ENCODE measurements around the gene GPX4.

GPX4 gene

DNA sequence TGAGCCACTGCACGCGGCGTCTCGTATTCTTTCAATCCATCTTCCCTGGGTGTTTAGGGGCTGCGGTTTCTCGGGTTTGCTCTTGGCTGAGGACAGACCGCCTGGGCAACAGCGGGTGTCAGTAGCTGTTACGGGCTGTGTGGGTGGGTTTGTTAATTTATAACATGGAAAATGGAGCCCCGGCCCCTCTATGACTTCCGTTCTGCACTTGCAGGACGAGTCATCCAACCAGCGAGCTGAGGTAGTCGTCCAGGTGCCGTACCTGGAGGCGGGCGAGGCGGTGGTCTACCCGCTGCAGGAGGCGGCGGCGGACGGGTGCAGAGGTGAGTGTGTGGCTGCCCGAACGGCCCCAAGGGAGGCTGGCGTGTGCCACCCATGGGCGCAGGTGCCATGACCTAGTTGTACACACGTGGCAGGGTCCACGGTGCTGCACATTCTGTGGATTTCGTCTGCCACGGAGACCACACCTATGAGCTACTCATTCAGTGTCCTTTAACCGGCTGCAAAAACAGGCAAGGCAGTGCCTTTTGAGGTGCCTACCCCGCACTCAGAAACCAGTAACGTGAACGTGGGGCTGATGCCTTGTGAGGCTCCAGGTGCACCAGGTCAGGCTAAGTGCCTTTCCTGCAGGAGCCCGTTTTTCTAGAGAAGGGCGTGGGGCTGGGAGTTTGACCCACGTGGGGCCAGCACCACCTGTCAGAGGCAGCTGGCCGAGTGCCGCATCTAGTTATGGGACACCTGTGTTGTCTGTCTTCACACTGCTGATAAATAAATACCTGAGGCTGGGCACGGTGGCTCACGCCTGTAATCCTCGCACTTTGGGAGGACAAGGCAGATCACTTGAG lies 19.5 kb upstream of the GPX4 start:
- DNase-seq (ENCODE audit: low spot score) = no peak

DNA sequence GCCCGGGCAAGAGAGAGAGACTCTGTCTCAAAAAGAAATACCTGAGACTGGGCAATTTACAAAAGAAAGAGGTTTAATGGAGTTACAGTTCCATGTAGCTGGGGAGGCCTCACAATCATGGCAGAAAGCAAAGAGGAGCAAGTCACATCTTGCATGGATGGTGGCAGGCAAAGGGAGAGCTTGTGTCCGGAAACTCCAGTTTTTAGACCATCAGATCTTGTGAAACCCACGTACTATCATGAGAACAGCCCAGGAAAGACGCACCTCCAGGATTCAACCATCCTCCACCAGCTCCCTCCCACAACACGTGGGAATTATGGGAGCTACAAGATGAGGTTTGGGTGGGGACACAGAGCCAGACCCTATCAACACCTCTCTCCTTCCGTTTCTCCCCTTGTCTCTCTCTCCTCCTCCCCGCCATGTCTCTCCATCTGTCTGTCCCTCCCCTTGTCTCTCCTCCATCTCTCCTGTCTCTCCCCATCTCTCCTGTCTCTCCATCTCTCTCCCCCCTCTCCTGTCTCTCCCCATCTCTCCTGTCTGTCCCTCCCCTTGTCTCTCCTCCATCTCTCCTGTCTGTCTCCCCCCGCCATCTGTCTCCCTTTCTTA lies 18.6 kb upstream of the GPX4 start:
- no peak for DNase-seq (ENCODE audit: low spot score)

DNA sequence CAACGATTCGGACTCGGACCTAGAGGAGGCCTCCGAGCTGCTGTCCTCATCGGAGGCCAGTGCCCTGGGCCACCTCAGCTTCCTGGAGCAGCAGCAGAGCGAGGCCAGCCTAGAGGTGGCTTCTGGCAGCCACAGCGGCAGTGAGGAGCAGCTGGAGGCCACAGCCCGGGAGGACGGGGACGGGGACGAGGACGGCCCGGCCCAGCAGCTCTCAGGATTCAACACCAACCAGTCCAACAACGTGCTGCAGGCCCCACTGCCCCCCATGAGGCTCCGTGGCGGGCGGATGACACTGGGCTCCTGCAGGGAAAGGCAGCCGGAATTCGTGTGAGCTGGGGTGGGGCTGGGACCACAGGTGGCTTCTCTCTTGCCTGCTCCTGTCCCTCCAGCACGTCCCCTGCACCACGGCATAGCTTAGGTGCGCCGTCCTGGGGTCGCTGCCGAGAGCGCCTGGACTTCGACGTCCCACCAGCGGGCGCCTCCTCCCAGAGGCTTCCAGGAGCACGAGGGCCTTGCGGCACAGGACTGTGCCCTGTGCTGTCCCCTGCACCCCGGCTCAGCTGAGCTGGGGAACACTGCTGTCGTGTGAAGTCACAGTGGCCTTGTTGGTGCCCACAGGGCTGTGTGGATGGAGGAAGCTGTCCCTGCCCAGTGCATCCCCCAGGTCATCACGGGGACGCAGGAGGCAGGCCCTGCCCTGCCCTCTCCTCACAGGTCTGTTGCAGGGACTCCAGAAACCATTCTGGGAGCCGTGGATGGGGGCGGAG lies 17.9 kb upstream of the GPX4 start:
- no peak for DNase-seq (ENCODE audit: low spot score)

DNA sequence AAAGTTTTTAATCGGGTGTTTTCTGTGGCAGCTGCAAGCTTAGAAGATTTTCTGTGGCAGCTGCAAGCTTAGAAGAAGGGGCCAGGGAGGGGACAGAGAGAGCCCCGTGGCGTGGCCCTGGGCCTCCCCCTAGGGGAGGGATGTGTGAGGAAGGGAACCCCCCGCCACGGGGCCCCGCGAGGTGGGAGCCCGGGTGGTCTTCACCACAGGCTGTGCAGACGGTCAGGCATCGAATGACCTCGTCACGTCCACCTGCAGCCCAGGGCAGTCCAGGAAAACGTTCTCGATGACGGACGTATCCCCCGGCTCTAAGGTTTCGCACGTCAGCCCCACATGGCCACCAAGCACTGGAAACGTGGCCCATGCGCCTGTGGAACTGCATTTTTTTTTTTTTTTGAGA lies 17.2 kb upstream of the GPX4 start:
- DNase-seq (ENCODE audit: low spot score) = no peak

DNA sequence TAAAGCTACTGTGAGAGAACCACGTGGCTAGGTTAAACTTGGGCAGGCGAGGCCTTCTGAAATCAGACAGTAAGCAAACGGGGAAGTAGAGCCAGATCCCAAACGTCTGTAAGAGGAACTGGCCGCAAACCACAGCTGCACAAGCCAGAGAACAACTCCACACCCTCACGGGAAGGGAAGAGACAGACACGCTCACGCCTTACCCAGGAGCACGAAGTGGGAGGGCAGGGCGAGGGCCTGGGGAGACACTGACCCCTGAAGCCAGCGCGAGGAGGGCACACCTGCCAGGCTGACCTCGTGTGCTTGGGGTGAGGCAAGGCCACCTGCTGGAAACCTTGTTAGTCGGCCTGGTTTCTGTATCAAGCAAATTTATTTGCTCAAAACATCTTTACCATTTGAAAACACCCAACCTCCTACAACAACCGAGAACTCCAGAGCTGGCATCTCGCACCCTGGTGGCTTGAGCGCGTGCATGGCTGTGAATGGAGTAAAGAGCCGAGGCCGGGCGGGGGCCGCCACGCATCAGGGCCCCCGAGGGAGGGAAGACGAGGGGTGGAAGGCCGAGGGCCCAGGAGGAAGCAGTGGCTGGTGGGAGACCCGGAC lies 15.9 kb upstream of the GPX4 start:
- DNase-seq (ENCODE audit: low spot score) = no peak

DNA sequence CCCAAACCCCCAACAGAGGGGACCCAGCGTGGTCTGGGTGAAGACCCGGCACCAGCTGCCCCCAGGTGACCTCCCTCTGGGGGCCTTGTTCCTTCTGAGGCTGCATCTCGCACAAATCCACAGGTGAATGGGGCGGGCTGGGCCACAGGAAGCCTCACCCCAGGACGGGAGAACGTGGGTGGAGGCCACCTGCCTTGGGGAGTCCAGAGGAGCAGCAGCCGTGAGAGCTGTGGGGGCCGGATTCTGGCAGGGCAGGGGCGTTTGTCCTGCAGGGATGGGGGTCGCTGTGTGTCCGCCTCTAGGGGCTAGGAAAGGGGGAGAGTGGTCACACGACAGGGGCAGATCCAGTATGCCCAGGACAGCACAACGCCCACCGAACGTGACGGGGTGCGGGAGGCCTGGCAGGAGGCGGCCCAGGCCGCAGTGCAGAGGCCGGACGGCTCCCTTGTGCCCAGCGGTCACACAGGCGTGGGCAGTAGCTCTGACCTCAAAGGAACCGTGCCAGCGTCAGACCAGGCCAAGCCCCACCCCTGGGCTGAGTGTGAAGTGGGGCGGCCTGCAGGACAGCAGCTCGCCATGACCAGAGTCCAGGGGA lies 15.3 kb upstream of the GPX4 start:
- no peak for DNase-seq (ENCODE audit: low spot score)

DNA sequence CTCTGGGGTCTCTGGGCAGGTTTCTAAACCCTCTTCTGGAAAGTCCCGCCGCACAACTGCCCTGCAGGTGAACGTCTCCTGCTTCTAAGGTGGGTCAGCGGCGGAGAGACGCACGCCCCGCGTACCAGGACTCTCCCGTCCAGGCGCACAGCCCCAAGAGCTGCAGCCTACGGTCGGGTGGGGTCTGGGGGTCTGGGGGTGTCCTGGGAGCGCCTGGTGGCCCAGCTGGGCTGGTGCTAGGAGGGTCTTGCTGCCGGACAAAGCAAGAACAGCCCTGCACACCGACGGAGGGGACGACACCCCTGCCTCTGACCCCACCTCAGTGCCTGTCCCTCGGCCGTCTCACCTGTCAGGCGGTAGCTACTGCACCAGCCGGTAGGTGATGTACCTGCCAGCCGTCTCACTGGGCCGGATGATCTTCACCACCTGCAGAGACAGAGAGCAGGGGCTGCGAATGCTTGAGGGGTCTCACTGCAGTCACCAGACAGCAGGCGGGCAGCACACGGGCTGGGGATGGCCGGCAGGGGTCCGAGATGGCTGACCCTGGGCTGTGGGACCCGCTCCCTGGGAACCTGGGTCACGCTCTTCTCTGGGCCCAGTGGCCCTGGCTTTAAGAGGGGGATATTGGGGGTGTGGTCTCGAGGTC lies 14.5 kb upstream of the GPX4 start:
- DNase-seq (ENCODE audit: low spot score) = no peak

DNA sequence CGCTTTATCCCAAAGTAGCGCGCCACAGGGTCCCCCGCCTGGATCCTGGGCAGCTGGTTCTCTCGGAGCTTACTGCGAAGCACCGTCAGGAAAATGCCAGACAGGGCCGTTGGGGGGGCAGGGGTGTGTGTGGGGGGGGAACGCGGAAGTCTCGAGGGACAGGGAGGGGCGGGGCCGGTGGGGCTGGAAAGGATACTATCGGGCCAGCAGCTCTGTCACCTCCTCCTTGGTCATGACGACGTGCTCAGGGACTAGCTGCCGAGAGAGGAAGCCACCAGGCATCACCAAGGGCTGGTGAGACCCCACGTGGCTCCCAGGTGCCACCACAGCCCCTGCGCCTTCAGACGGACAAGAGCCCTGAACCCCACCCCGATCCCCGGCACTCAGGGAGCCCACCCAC lies 13.9 kb upstream of the GPX4 start:
- no peak for DNase-seq (ENCODE audit: low spot score)

DNA sequence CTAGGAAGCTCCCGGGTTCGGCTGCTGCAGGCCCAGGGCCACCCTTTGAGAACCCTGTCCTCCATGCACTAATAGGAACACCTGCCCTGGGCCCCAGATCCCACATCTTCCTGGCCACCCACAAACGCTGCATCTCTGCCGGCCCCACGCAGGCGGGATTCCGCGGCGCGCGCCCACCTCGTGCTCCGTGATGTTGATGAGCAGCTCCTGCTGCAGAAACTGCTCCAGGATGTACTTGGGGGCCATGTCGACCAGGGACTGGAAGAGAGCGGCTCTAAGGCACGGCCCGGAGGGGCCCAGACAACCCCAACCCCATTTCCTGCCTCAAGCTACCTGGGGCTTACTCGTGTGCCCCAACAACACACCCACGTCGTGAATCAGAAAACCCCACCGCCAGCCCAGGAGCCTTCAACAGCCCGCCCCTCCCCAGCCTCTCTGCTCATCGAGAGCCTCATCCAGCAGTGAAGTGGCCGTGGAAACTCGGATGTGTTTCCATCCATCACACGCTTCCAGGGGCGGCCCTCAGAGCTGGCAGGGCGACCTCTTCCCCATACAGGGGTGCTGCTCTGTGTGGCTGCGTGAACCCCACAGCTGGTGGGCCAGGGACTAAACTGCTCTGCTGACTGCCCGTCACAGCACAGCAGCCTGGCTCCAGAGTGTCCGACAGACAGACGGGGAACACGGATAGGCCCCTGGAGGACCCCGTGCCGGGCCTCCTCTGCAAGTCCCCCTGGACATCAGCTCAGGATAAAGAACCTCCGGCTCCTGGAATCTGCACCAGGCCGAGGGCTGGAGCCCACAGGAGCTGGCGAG lies 12.9 kb upstream of the GPX4 start:
- DNase-seq (ENCODE audit: low spot score) = no peak

DNA sequence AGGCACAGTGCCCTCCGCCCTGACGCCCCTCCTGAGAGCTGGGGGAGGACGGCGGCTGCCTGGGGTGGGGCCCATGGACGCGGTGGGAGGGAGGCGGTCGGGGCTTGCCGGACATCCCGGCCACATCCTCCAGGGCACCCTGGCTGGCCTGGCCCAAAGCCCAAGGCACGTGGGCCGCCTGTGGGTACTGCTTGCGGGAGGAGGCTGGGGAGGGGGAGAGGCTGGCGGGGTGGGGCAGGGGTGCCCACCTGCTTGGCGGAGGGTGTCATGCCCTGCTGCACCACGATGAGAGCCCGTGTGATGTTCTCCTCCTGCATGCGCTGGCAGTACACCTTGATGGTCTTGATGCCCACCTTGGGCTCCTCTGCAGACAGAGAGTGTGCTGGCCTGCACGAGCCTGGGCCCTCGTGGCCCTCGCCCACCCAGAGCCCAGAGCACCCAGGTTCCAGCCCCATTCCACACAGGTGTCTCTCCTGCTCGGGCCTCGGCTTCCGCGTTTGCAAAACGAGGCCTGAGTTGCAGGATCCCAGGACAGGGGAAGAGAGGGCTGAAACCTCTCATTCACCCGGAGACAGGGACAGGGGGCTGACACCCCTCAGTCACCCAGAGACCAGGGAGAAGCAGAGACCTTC lies 12.1 kb upstream of the GPX4 start:
- DNase-seq (ENCODE audit: low spot score) = no peak

DNA sequence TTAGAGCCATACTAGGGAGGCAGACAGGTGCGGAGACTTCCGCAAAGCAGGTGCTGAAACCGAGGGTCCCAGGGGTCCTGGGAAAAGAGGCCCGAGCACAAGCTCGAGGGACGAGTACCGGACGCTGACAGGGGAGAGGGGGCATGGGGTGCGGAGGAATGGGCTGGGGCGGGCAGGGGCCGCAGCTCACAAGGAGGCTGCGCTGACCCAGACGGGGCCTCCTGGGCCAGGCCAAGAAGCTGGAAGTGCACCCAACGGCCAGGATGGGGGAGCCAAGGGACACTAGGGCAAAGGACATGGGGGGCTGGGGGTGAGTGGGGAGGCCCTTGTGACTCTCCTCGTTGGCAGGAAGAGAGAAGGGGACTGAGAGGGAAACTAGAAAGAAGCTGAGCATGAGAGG lies 10.5 kb upstream of the GPX4 start:
- no peak for DNase-seq (ENCODE audit: low spot score)

DNA sequence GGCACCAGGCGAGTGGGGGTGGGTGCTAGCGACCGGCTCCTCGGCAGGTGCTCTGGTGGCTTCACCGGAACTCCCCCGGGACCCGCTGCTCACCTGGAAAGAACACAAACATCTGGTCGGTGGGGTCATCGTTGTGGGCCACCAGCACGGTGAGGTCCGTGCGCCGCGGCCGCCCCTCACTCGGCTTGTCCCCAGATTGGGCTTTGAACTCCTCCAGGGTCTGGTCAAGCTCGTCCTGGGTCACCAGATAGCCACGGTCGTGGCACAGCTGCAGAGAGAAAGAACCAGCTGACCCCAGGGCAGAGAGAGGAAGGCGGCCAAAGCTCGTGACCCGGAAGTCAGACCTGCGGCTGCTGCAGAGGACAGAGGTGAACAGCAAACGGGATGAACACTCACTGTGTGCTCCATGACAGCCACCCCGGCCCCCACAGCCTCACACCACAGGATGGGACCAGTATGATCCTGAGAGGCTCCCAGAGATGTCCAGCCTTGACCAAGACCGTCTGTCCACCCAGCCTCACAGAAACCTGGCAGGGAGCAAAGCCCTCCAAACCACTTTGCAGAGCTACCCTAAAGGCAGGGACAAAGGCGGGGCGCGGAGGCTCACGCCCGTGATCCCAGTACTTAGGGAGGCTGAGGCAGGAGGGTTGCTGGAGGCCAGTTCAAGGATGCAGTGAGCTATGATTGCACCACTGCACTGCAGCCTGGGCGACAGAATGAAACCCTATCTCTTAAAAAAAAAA lies 9.8 kb upstream of the GPX4 start:
- no peak for DNase-seq (ENCODE audit: low spot score)

DNA sequence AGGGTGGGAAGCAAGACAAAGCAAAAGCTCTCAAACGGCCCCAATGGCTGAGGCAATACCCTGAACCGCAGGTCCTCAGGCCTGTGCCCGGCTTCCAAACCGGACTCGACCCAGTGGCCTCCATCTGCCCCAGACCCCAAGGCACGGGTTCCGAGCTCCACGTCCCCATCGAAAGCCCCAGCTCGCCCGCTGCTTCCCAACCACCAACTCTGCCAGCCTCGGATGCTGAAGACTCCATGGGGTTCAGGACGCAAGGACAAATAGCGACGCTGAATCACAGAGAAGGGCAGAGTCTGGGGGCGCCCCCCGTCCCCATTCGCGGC lies 9.2 kb upstream of the GPX4 start:
- no peak for DNase-seq (ENCODE audit: low spot score)

DNA sequence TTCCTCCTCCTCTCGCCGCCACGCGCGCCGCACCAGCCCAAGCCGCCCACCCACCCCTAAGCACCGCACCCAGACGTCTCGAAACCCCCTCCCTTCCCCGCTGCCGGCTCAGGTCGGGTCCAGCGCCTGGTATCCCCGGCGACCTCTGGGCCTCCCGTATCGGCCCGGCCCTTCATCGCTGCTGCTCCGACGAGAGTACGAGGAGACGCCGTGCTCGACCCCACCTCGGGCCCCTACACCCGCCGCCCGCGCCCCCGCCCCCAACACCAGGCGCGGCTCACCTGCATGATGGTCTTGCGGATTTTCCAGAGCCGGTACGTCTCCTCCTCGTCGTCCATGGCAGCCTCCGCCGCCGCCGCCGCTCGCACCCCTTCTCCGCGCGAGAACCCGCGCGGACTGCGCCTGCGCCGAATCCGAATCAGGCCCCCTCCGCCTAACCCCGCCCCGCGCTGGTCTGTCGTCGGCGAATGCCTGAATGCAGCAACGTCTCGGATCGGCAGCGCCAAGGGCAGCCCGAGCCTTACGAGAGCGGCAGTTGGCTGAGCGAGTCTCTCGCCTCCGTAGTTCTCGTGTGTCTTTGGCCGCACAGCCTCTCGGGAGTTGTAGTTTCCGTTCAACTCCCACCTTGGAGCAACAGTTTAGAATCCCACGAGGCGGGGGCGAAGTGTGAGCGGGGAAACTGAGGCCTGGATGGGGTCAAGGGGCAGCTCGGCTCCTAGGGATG lies 8.7 kb upstream of the GPX4 start, which contains the start of gene POLR2E:
Gene POLR2E (minus strand): TSS at position 398 of the 724 bp plus-strand sequence. CDS start 60 bp downstream, at position 338.
- DNase-seq (ENCODE audit: low spot score) = peak; percentile 97

DNA sequence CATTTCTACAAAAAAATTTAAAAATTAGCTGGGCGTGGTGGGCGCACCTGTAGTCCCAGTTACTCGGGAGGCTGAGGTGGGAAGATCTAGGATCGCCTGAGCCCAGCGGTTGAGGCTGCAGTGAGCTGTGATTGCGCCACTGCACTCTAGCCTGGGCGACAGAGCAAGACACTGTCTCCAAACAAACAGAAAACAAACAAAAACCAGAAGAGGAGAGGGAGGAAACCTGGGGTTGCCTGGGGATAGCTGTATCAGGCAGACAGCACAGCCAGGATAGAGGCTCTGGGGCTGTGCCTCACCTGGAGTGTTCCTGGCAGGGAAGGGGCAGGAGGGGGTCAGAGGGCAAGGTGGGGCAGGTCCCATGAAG lies 6.0 kb upstream of the GPX4 start:
- no peak for DNase-seq (ENCODE audit: low spot score)

DNA sequence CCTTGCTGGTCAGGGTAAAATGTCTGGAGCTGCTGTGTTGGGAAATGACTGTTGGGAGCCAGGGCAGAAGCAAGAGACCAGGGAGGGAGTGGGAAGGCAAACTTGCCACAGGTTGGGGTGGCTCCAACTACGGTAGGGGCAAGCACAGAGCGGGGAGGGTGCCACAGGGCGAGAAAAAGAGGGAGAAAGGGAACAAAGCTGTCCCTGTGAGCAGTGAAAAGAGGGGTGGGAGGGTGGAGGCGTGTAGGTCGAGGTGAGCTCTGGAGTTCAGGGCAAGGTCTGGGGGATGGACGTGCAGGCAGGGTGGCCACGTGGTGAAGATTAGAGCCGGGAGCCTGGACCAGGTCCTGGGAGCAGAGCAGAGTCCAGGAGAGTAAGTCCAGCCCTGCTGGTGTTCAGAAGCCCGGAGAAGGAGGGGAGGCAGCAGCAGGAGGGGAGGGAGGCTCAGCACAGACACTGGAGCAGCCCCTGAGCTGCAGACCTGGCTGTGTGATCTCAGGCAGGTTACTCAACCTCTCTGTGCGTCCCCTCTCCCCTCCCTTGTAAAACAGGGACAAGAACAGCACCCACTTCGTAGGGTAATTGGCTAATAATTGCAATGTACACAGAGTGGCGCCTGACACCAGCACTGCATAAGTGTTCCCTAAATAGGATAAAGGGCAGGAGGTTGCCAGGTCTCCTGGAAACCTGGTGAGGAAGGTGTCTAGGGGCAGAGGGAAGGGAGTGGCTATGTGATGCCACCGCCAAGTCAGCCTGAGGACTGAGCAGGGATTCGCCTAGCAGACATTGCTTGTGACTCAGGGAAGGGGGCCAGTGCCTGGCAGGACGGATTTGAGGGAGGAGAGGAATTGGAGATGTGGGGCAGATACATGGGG lies 5.4 kb upstream of the GPX4 start:
- DNase-seq (ENCODE audit: low spot score) = no peak

DNA sequence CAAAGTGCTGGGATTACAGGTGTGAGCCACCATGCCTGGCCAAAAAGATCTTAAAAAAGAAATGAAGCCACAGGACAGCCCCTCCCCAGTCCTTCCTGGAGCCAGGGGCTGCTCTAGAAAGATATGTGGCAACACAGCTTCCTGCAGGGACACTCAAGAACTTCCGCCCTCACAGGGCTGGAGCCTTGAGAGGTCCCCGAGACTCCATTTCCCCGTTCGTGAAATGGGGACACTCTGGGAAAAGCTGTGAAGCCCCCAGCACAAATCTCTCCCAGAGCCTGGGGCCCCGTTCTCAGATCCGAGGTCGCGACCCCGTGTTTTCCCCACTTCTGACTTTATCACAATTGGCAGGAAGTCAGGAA lies 2.5 kb upstream of the GPX4 start:
- DNase-seq (ENCODE audit: low spot score) = no peak
